Heart left ventricle (tissue), 13 donors: ENCODE results near the gene PPME1.

ENCODE experiments used
- POLR2A ChIP-seq, 2 donors: fragments of 450-650 bp; IDR thresholded peaks; one replicate each; pipeline ENCODE4 v1.6.1; 2017; ENCODE audit warnings: antibody characterized with exemption in 2 of 2, mild to moderate bottlenecking in 2 of 2, moderate library complexity in 2 of 2
- TF ChIP-seq, protein P1 (sequence below), 12 donors: fragments of 200-600 bp; sonication (generic) in 4 of 12; IDR thresholded peaks; one replicate each; pipeline versions ENCODE4 v1.5.0 to v1.8.0; 2018 to 2022; ENCODE audit warnings: antibody characterized with exemption in 12 of 12, mild to moderate bottlenecking in 5 of 12
- donor health status: ischemic (EF 13 %, LVEDD 7.1; RV severe dilation, severe dysfunction).
- donor health status: DM: no; HTN: yes; CAD: no.
- donor health status: DM: no; HTN: no; CAD: no.
- donor health status: ischemic (EF 25% LVEDD 6.9; RV normal size, moderate dysfunction).
- donor health status: ischemic (EF 25% LVEDD 5.7; RV mildly dilated, moderate dysfunction).
- donor health status: ischemic (EF 35%, LVEDD 5.7; RV mildly dilated, moderate dysfunction).
- donor health status: nonischemic (EF 11% LVEDD 7.7; RV severe dilation, severe dysfunction).
- donor health status: DM: yes; HTN: yes; CAD: no.
- donor health status: PGD.
- donor health status: ischemic (EF 29% LVEDD 5.4; RV normal size, mild dysfunction).
- donor health status: nonischemic (EF 23%, LVEDD 6.1; RV moderate dilation, normal function).

DNA sequence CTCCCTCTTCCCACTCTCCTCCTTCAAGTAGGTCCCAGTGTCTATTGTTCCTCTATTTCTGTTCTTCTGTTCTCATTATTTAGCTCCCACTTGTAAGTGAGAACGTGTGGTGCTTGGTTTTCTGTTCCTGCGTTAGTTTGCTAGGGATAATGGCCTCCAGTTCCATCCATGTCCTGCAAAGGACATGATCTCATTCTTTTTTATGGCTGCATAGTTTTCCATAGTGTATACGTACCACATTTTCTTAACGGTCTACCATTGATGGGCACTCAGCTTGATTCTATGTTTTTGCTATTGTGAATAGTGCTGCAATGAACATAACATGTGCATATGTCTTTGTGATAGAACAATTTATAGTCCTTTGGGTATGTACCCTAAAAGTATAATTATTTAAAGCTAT, 26.5 kb upstream of the PPME1 start:
- TF ChIP-seq, protein P1, sequence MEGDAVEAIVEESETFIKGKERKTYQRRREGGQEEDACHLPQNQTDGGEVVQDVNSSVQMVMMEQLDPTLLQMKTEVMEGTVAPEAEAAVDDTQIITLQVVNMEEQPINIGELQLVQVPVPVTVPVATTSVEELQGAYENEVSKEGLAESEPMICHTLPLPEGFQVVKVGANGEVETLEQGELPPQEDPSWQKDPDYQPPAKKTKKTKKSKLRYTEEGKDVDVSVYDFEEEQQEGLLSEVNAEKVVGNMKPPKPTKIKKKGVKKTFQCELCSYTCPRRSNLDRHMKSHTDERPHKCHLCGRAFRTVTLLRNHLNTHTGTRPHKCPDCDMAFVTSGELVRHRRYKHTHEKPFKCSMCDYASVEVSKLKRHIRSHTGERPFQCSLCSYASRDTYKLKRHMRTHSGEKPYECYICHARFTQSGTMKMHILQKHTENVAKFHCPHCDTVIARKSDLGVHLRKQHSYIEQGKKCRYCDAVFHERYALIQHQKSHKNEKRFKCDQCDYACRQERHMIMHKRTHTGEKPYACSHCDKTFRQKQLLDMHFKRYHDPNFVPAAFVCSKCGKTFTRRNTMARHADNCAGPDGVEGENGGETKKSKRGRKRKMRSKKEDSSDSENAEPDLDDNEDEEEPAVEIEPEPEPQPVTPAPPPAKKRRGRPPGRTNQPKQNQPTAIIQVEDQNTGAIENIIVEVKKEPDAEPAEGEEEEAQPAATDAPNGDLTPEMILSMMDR (IDR thresholded peaks at IDR 0.05): no peak
- no peak for TF ChIP-seq POLR2A (IDR thresholded peaks at IDR 0.05)
